Spleen (tissue), 11 donors: Measurements from ENCODE around the gene PRRT4. TPM values are rescaled to one million over a fixed set of nuclear protein-coding genes. Genes with fewer than 3 reads are reported as not detected.

ENCODE experiments used
- DNase-seq: peaks from one replicate; pipeline ENCODE4 v3.0.0-alpha.2; 2020
- H3K27ac ChIP-seq, 8 donors: fragments of 200-600 bp; sonication (generic) in 7 of 8; 1 replicate in 4 of 8; 2 replicates in 4 of 8; pipeline versions ENCODE4 v1.5.0 to v1.8.0; 2016 to 2021; ENCODE audit warnings: inconsistent platforms in 4 of 8, mild to moderate bottlenecking in 4 of 8, moderate library complexity in 1 of 8
- H3K27me3 ChIP-seq, 7 donors: fragments of 200-600 bp; sonication (generic) in 6 of 7; replicated peaks in 1 of 7; 1 replicate in 4 of 7; 2 replicates in 3 of 7; pipeline versions ENCODE4 v1.5.0 to v1.8.0; 2016 to 2021; ENCODE audit warnings: inconsistent platforms in 3 of 7, mild to moderate bottlenecking in 1 of 7
- H3K36me3 ChIP-seq, 6 donors: fragments of 200-600 bp; sonication (generic) in 5 of 6; 1 replicate in 4 of 6; 2 replicates in 2 of 6; pipeline versions ENCODE4 v1.5.0 to v1.8.0; 2016 to 2021; ENCODE audit warnings: inconsistent platforms in 2 of 6
- H3K4me1 ChIP-seq, 6 donors: fragments of 200-600 bp; sonication (generic) in 5 of 6; 1 replicate in 3 of 6; 2 replicates in 3 of 6; pipeline versions ENCODE4 v1.5.0 to v1.8.0; 2016 to 2021; ENCODE audit warnings: inconsistent platforms in 3 of 6
- H3K4me3 ChIP-seq, 8 donors: fragments of 200-600 bp; sonication (generic) in 7 of 8; 1 replicate in 4 of 8; 2 replicates in 4 of 8; pipeline versions ENCODE4 v1.5.0 to v1.8.0; 2016 to 2021; ENCODE audit warnings: inconsistent platforms in 4 of 8, mild to moderate bottlenecking in 4 of 8, moderate library complexity in 2 of 8
- H3K9me3 ChIP-seq, 8 donors: fragments of 200-600 bp; sonication (generic) in 7 of 8; 1 replicate in 4 of 8; 2 replicates in 4 of 8; pipeline versions ENCODE4 v1.5.0 to v1.8.0; 2016 to 2021; ENCODE audit warnings: inconsistent platforms in 4 of 8
- CTCF ChIP-seq, 11 experiments: fragments of 200-600 bp in 7 of 11; fragments of 450-650 bp in 4 of 11; sonication (generic) in 4 of 11; IDR thresholded peaks in 8 of 11; conservative IDR thresholded peaks in 3 of 11; 1 replicate in 7 of 11; 2 replicates in 4 of 11; pipeline versions ENCODE4 v1.4.0 to v1.8.0; 2016 to 2021; ENCODE audit warnings: antibody characterized with exemption in 11 of 11, inconsistent platforms in 4 of 11, mild to moderate bottlenecking in 1 of 11
- POLR2A ChIP-seq, 3 donors: fragments of 450-650 bp; IDR thresholded peaks; one replicate each; pipeline ENCODE4 v1.5.1; 2017; ENCODE audit warnings: antibody characterized with exemption in 3 of 3, mild to moderate bottlenecking in 1 of 3
- POLR2AphosphoS5 ChIP-seq, 3 donors: sonication (generic); formaldehyde crosslinking; IDR thresholded peaks; one replicate each; pipeline ENCODE4 v1.5.1; 2017; ENCODE audit warnings: antibody characterized with exemption in 3 of 3
- WGBS, 5 donors: extraction: QIAGEN DNeasy Blood & Tissue Kit in 3 of 5; methylation state at CpG; one replicate each; pipeline versions ENCODE4 v1.1.5 to v1.1.7; 2013 to 2018; 5-methylcytosine and 5-hydroxymethylcytosine counted together
- intact Hi-C: fragments of 100-400 bp; cut with DNase I; formaldehyde crosslinking; loops from one replicate; pipeline ENCODE4 v1.15.0; 2023; ENCODE audit warnings: low total_unique reads
- polyA plus RNA-seq, 3 donors: library from polyadenylated mRNA; stranded (reverse); fragments of 200-250 nt; gene quantifications; one replicate each; pipeline ENCODE4 v1.2.1, GENCODE V29; 2013
- total RNA-seq, 7 donors: library from RNA; depleted of rRNA in 3 of 7; stranded (reverse); fragments of >200 nt in 3 of 7; fragmentation: NEBNext Ultra II Directional in 4 of 7; extraction: Animal tissue kit (Norgen Biotek cat#: 25700) in 4 of 7; gene quantifications; one replicate each; pipeline versions ENCODE4 v1.1.0 to v1.2.1, GENCODE V29; 2016 to 2021
- donor health status: healthy with polysubstance abuse.
- donor health status: DM: no; HTN: no; CAD: no; lungs with moderate emphysema.
- donor health status: DM: no; HTN: no; CAD: no.
- donor health status: Bipolar disorder and iron deficiency.
- donor health status: healthy.
- donor health status: DM: no; HTN: no; CAD: no.
- donor health status: DM: yes; HTN: yes; CAD: no.

Gene PRRT4
- total and polyA plus RNA-seq, 10 donors, result 0.14 to 5.4 (median 0.45) TPM; not detected in 1

GRCh38 chr7:128373606-128374005 lies 12.1 kb upstream of the PRRT4 start:
- TF ChIP-seq POLR2AphosphoS5 (IDR thresholded peaks at IDR 0.05), result no peak
- TF ChIP-seq CTCF (IDR thresholded peaks at IDR 0.05 in 8 of 11, conservative IDR thresholded peaks at IDR 0.05 in 3 of 11), result no peak
- TF ChIP-seq POLR2A (IDR thresholded peaks at IDR 0.05), result no peak
- Histone ChIP-seq H3K27me3 (no peaks in the 10 kb centered on the region), H3K9me3 (no peaks in the 10 kb centered on the region), H3K36me3 (no peaks in the 10 kb centered on the region), H3K27ac (no peak overlapping the region), H3K4me3 (no peak overlapping the region), H3K4me1 (no peaks in the 10 kb centered on the region)
- DNase-seq, result no peak
- intact Hi-C loops, result no loop called here
- 72 to 88% (median 83%) methylated on average over 2 of the region's 2 CpGs for WGBS, 5 donors

- no peak for DNase-seq
- 90 to 97% (median 93%) methylated on average over 4 of the region's 4 CpGs for WGBS, 5 donors
- Histone ChIP-seq H3K27ac (no peak overlapping the region), H3K4me1 (peaks cover 0 to 9% (median 0%) of the 10 kb centered on the region in 6 donors), H3K9me3 (no peaks in the 10 kb centered on the region), H3K4me3 (no peak overlapping the region), H3K36me3 (no peaks in the 10 kb centered on the region), H3K27me3 (peaks cover 0 to 12% (median 0%) of the 10 kb centered on the region in 7 donors)
- TF ChIP-seq POLR2AphosphoS5 (IDR thresholded peaks at IDR 0.05) (no peak), POLR2A (IDR thresholded peaks at IDR 0.05) (no peak), CTCF (IDR thresholded peaks at IDR 0.05 in 8 of 11, conservative IDR thresholded peaks at IDR 0.05 in 3 of 11) (no peak)
- intact Hi-C loops, result no loop called here
These were observed 9.0 kb upstream of the PRRT4 start for GRCh38 chr7:128370491-128370890.

- no peak overlapping the region for H3K4me3 ChIP-seq
- H3K27ac ChIP-seq, result no peak overlapping the region
- peaks cover 0 to 46% (median 6%) of the 10 kb centered on the region in 7 donors for H3K27me3 ChIP-seq
- no peak for DNase-seq
- TF ChIP-seq CTCF (IDR thresholded peaks at IDR 0.05 in 8 of 11, conservative IDR thresholded peaks at IDR 0.05 in 3 of 11), result no peak
- TF ChIP-seq POLR2A (IDR thresholded peaks at IDR 0.05), result no peak
- no peak for TF ChIP-seq POLR2AphosphoS5 (IDR thresholded peaks at IDR 0.05)
- no peaks in the 10 kb centered on the region for H3K36me3 ChIP-seq
- H3K9me3 ChIP-seq, result no peaks in the 10 kb centered on the region
- intact Hi-C loops, result no loop called here
- H3K4me1 ChIP-seq, result peaks cover 0 to 13% (median 3%) of the 10 kb centered on the region in 6 donors
These were observed 5.5 kb upstream of the PRRT4 start for GRCh38 chr7:128366986-128367385.

GRCh38 chr7:128366300-128366699 lies 4.8 kb upstream of the PRRT4 start:
- H3K4me3 ChIP-seq, result no peak overlapping the region
- no peaks in the 10 kb centered on the region for H3K36me3 ChIP-seq
- intact Hi-C loops, result no loop called here
- TF ChIP-seq CTCF (IDR thresholded peaks at IDR 0.05 in 8 of 11, conservative IDR thresholded peaks at IDR 0.05 in 3 of 11), result no peak
- no peak for TF ChIP-seq POLR2A (IDR thresholded peaks at IDR 0.05)
- TF ChIP-seq POLR2AphosphoS5 (IDR thresholded peaks at IDR 0.05), result no peak
- peaks cover 0 to 19% (median 8%) of the 10 kb centered on the region in 6 donors for H3K4me1 ChIP-seq
- H3K27ac ChIP-seq, result no peak overlapping the region
- H3K9me3 ChIP-seq, result no peaks in the 10 kb centered on the region
- WGBS, 5 donors, result 18 to 63% (median 36%) methylated on average over 1 of the region's 1 CpG
- no peak for DNase-seq
- H3K27me3 ChIP-seq, result peaks cover 0 to 53% (median 13%) of the 10 kb centered on the region in 7 donors
